Measurements from ENCODE around the gene PRTG.
"Not testable (repeated sequence)": the region's sequence is repeated elsewhere in the genome, so short reads cannot be mapped to it uniquely, and the experiment has no call there.

PRTG gene

GRCh38 chr15:55615445-55615844 is 127.5 kb downstream of the PRTG start:
- no peaks in the 10 kb centered on the region for H3K36me3 ChIP-seq (ENCODE audit: control insufficient read depth, insufficient read depth, low read length)
- no peak overlapping the region for H3K4me3 ChIP-seq (ENCODE audit: low read length)
- H3K9me3 ChIP-seq (ENCODE audit: control insufficient read depth, low read length), result no peaks in the 10 kb centered on the region
- no peaks in the 10 kb centered on the region for H3K4me1 ChIP-seq (ENCODE audit: control insufficient read depth, insufficient read depth, low read length)
- no peak overlapping the region for H3K9ac ChIP-seq (ENCODE audit: low read length)
- no peaks in the 10 kb centered on the region for H3K27me3 ChIP-seq (ENCODE audit: control insufficient read depth, insufficient read depth, low read length)

GRCh38 chr15:55613727-55614126 is 129.2 kb downstream of the PRTG start:
- no peaks in the 10 kb centered on the region for H3K4me1 ChIP-seq (ENCODE audit: control insufficient read depth, insufficient read depth, low read length)
- no peaks in the 10 kb centered on the region for H3K9me3 ChIP-seq (ENCODE audit: control insufficient read depth, low read length)
- H3K36me3 ChIP-seq (ENCODE audit: control insufficient read depth, insufficient read depth, low read length), result no peaks in the 10 kb centered on the region
- no peak overlapping the region for H3K4me3 ChIP-seq (ENCODE audit: low read length)
- no peak overlapping the region for H3K9ac ChIP-seq (ENCODE audit: low read length)
- no peaks in the 10 kb centered on the region for H3K27me3 ChIP-seq (ENCODE audit: control insufficient read depth, insufficient read depth, low read length)

DNA sequence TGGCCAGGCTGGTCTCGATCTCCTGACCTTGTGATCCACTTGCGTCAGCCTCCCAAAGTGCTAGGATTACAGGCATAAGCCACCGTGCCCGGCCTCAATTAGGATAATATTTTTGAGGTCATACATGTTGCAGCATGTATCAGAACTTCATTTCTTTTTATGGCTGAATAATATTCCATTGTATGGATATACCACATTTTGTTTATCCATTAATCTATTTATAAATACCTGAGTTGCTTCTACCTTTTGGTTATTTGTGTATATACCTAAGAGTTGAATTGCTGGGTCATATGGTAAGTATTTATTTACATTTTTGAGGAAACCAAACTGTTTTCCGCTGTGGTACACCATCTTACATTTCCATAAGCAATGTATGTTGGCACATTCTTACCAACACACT is 136.7 kb downstream of the PRTG start:
- Histone ChIP-seq H3K9ac (ENCODE audit: low read length) (no peak overlapping the region), H3K36me3 (ENCODE audit: control insufficient read depth, insufficient read depth, low read length) (no peaks in the 10 kb centered on the region), H3K9me3 (ENCODE audit: control insufficient read depth, low read length) (no peaks in the 10 kb centered on the region), H3K27me3 (ENCODE audit: control insufficient read depth, insufficient read depth, low read length) (no peaks in the 10 kb centered on the region), H3K4me3 (ENCODE audit: low read length) (no peak overlapping the region), H3K4me1 (ENCODE audit: control insufficient read depth, insufficient read depth, low read length) (no peaks in the 10 kb centered on the region)

DNA sequence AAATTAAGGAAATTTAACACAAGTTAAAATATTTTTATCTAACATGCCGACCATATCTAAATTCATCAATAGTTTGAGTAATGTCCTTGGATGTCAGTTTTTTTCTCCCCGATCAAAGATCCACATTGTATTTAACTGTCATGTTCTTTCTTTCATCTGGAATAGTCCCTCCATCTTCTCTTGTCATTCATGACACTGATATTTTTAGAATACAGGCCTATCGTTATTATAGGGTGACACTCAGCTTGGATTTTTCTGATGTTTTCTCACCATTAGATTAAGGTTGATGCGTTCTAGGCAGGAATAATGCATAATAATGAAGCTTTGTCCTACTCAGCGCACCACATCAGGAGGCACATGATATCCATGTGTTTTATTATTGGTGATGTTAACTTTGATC is 141.6 kb downstream of the PRTG start:
- Histone ChIP-seq H3K27me3 (ENCODE audit: control insufficient read depth, insufficient read depth, low read length) (no peaks in the 10 kb centered on the region), H3K4me1 (ENCODE audit: control insufficient read depth, insufficient read depth, low read length) (no peaks in the 10 kb centered on the region), H3K9ac (ENCODE audit: low read length) (no peak overlapping the region), H3K4me3 (ENCODE audit: low read length) (no peak overlapping the region), H3K36me3 (ENCODE audit: control insufficient read depth, insufficient read depth, low read length) (no peaks in the 10 kb centered on the region), H3K9me3 (ENCODE audit: control insufficient read depth, low read length) (no peaks in the 10 kb centered on the region)

- Histone ChIP-seq H3K4me3 (ENCODE audit: low read length) (no peak overlapping the region), H3K4me1 (ENCODE audit: control insufficient read depth, insufficient read depth, low read length) (no peaks in the 10 kb centered on the region), H3K9me3 (ENCODE audit: control insufficient read depth, low read length) (no peaks in the 10 kb centered on the region), H3K9ac (ENCODE audit: low read length) (no peak overlapping the region), H3K36me3 (ENCODE audit: control insufficient read depth, insufficient read depth, low read length) (no peaks in the 10 kb centered on the region), H3K27me3 (ENCODE audit: control insufficient read depth, insufficient read depth, low read length) (no peaks in the 10 kb centered on the region)
Measured at GRCh38 chr15:55599439-55599838, 143.5 kb downstream of the PRTG start.

DNA sequence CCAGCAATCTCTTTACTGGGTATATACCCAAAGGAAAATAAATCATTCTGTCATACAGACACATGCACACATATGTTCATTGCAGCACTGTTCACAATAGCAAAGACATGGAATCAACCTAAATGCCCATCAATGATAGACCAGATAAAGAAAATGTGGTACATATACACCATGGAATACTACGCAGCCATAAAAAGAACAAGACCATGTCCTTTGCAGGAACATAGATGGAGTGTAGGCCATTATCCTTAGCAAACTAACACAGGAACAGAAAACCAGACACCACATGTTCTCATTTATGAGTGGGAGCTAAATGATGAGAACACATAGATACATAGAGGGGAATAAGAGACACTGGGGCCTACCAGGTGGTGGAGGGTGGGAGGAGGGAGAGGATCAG is 149.9 kb downstream of the PRTG start:
- not testable (repeated sequence) for H3K36me3 ChIP-seq (ENCODE audit: control insufficient read depth, insufficient read depth, low read length); H3K9me3 ChIP-seq (ENCODE audit: control insufficient read depth, low read length); H3K4me3 ChIP-seq (ENCODE audit: low read length); H3K4me1 ChIP-seq (ENCODE audit: control insufficient read depth, insufficient read depth, low read length); H3K27me3 ChIP-seq (ENCODE audit: control insufficient read depth, insufficient read depth, low read length); H3K9ac ChIP-seq (ENCODE audit: low read length)

GRCh38 chr15:55590788-55591187 is 152.2 kb downstream of the PRTG start:
- Histone ChIP-seq H3K9ac (ENCODE audit: low read length) (no peak overlapping the region), H3K9me3 (ENCODE audit: control insufficient read depth, low read length) (no peaks in the 10 kb centered on the region), H3K4me1 (ENCODE audit: control insufficient read depth, insufficient read depth, low read length) (peaks cover 5% of the 10 kb centered on the region), H3K4me3 (ENCODE audit: low read length) (no peak overlapping the region), H3K36me3 (ENCODE audit: control insufficient read depth, insufficient read depth, low read length) (no peaks in the 10 kb centered on the region), H3K27me3 (ENCODE audit: control insufficient read depth, insufficient read depth, low read length) (peaks cover 26% of the 10 kb centered on the region)

DNA sequence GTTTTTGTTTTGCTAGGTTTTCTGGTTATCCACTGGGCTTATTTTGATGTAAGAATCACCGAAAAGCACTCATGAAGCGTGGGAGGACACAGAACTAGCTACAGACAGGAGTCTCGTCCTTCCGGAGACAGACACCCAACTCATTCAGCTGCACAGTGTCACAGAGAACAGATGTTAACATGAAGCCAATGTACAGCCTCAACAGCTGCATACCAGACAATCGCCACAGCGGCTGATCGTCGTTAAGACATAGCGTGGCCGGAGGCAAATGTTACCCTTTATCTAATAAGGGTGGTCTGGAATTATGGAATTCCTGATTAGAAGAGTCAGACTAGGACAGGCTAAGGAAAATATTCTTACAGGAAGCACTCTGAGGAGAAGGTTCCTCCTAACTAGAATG is 153.7 kb downstream of the PRTG start:
- peaks cover 5% of the 10 kb centered on the region for H3K4me1 ChIP-seq (ENCODE audit: control insufficient read depth, insufficient read depth, low read length)
- no peaks in the 10 kb centered on the region for H3K9me3 ChIP-seq (ENCODE audit: control insufficient read depth, low read length)
- H3K4me3 ChIP-seq (ENCODE audit: low read length), result no peak overlapping the region
- no peak overlapping the region for H3K9ac ChIP-seq (ENCODE audit: low read length)
- H3K27me3 ChIP-seq (ENCODE audit: control insufficient read depth, insufficient read depth, low read length), result peaks cover 26% of the 10 kb centered on the region
- no peaks in the 10 kb centered on the region for H3K36me3 ChIP-seq (ENCODE audit: control insufficient read depth, insufficient read depth, low read length)

DNA sequence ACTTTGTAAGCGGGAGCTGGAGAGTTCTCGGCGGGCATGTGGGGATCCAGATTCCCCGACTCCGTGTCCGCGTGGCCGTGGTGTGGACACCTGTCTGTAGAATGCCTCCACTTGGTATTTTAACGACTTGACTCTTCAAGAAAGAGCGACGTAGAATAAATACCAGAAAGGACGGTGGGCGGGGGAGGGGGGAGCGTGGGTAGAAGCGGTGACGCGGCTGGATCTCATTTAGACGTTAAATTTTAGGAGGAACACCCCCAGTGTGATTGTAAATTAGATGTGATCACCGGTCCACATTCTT is 154.2 kb downstream of the PRTG start:
- H3K4me3 ChIP-seq (ENCODE audit: low read length), result no peak overlapping the region
- H3K9me3 ChIP-seq (ENCODE audit: control insufficient read depth, low read length), result no peaks in the 10 kb centered on the region
- H3K4me1 ChIP-seq (ENCODE audit: control insufficient read depth, insufficient read depth, low read length), result peaks cover 5% of the 10 kb centered on the region
- peak overlapping the region; percentile 33 for H3K9ac ChIP-seq (ENCODE audit: low read length)
- H3K36me3 ChIP-seq (ENCODE audit: control insufficient read depth, insufficient read depth, low read length), result no peaks in the 10 kb centered on the region
- peaks cover 26% of the 10 kb centered on the region for H3K27me3 ChIP-seq (ENCODE audit: control insufficient read depth, insufficient read depth, low read length)

DNA sequence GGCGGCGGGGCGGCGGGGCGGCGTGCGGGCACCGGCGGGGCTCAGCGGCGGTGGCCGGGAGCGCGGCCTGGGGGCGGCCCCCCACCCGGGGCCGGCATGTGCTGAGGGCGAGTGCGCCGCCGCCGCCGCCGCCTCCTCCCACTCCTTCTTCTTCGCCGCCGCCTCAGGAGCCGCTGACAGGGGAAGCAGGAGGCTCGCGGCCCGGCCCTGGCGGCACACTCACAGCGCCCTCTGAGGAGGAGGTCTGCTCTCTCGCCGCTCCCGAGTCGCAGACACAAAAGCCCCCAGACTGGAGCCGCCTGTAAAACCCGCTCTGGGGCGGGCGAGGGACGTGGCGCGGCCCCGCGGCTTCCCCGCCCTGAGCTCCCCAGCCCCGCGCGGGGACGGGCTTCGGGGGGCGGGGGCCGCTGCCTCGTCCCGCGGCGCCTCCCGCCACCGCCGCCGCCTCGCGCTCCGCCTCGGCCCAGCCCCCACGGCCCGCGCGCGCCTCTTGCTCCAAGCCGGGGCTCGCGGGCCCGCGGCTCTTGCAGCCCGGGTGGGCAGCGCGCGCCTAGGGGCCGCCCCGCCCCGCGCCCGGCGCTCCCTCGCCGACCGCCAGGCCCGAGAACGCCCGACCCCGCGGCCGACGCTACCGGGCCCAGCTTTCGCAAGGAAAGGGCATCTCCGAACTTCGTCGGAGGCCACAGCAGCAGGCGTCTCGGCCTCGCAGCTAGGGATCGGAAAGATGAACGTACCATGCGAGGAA is 154.7 kb downstream of the PRTG start, which contains the start of gene PYGO1:
PYGO1 (minus strand) TSS at position 276 of the 745 bp plus-strand sequence. CDS start 462 bp downstream, outside the sequence.
- Histone ChIP-seq H3K9me3 (ENCODE audit: control insufficient read depth, low read length) (no peaks in the 10 kb centered on the region), H3K4me1 (ENCODE audit: control insufficient read depth, insufficient read depth, low read length) (peaks cover 5% of the 10 kb centered on the region), H3K4me3 (ENCODE audit: low read length) (peak within 1 kb of the TSS; percentile 22), H3K36me3 (ENCODE audit: control insufficient read depth, insufficient read depth, low read length) (no peaks in the 10 kb centered on the region), H3K9ac (ENCODE audit: low read length) (peak within 1 kb of the TSS; percentile 53), H3K27me3 (ENCODE audit: control insufficient read depth, insufficient read depth, low read length) (peaks cover 26% of the 10 kb centered on the region)

DNA sequence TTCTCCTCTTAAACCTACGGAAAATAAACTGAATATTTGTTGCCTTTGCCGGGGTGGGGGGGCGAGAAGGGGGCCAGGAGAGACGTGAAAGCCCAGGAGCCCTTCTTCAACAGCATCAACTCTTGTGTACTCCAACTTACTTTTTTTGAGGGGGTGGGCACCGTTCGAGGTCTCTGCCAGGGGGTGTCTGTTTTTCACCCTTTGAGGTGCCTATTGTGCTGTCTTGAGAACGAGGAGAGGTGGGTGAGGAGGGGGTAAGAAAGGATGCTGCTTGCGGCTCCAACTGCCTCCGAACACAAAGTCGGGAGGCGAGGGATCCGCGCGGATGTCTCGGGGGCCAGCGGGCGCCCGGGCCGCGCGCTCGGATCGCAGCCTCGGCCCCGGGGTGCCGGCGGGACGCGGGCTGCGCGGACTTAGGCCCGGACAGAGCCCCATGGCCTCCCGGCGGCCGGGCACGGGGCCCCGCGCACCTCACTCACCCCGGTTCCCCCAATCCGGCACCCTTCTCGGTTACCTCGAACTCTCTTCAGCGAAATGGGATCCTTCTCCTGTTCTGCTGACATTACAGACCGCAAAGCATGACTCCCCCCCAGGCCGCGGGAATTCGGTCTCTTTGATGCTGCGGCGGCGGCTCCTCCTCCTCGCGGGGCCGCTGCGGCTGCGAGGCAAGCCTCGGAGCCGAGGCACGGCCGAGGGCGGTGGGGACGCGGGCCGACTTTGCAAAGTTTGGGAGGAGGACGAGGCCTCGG is 155.5 kb downstream of the PRTG start:
- Histone ChIP-seq H3K27me3 (ENCODE audit: control insufficient read depth, insufficient read depth, low read length) (peaks cover 26% of the 10 kb centered on the region), H3K9ac (ENCODE audit: low read length) (peak overlapping the region; percentile 53), H3K9me3 (ENCODE audit: control insufficient read depth, low read length) (no peaks in the 10 kb centered on the region), H3K4me3 (ENCODE audit: low read length) (peak overlapping the region; percentile 22), H3K36me3 (ENCODE audit: control insufficient read depth, insufficient read depth, low read length) (no peaks in the 10 kb centered on the region), H3K4me1 (ENCODE audit: control insufficient read depth, insufficient read depth, low read length) (peaks cover 5% of the 10 kb centered on the region)

- peaks cover 5% of the 10 kb centered on the region for H3K4me1 ChIP-seq (ENCODE audit: control insufficient read depth, insufficient read depth, low read length)
- H3K9me3 ChIP-seq (ENCODE audit: control insufficient read depth, low read length), result no peaks in the 10 kb centered on the region
- H3K36me3 ChIP-seq (ENCODE audit: control insufficient read depth, insufficient read depth, low read length), result no peaks in the 10 kb centered on the region
- H3K27me3 ChIP-seq (ENCODE audit: control insufficient read depth, insufficient read depth, low read length), result peaks cover 26% of the 10 kb centered on the region
- no peak overlapping the region for H3K9ac ChIP-seq (ENCODE audit: low read length)
- no peak overlapping the region for H3K4me3 ChIP-seq (ENCODE audit: low read length)
Measured at GRCh38 chr15:55586808-55587207, 156.1 kb downstream of the PRTG start.

Data from mucosa of stomach (tissue), 1 donor.